ENCODE measurements around the gene GPR45.

- TF ChIP-seq POLR2A (IDR thresholded peaks at IDR 0.05; ENCODE audit: low read length) (no peak), GATA1 (IDR thresholded peaks at IDR 0.05; ENCODE audit: low read depth, low read length) (no peak)
Observed at GRCh38 chr2:105248316-105249070, 7.0 kb downstream of the GPR45 start.

Data from erythroblast (primary cell).